Thyroid gland (tissue), 4 donors: ENCODE measurements around the gene SUSD4.

Source experiments
- CTCF ChIP-seq, 6 experiments: fragments of 200-600 bp in 3 of 6; fragments of 450-650 bp in 3 of 6; sonication (generic) in 3 of 6; IDR thresholded peaks; one replicate each; pipeline ENCODE4 v1.5.1; 2016 to 2019; ENCODE audit warnings: antibody characterized with exemption in 6 of 6, mild to moderate bottlenecking in 2 of 6, inconsistent platforms in 1 of 6, moderate library complexity in 1 of 6
- POLR2A ChIP-seq, 2 donors: fragments of 450-650 bp; IDR thresholded peaks; one replicate each; pipeline ENCODE4 v1.6.1; 2017; ENCODE audit warnings: antibody characterized with exemption in 2 of 2, mild to moderate bottlenecking in 2 of 2, moderate library complexity in 1 of 2

DNA sequence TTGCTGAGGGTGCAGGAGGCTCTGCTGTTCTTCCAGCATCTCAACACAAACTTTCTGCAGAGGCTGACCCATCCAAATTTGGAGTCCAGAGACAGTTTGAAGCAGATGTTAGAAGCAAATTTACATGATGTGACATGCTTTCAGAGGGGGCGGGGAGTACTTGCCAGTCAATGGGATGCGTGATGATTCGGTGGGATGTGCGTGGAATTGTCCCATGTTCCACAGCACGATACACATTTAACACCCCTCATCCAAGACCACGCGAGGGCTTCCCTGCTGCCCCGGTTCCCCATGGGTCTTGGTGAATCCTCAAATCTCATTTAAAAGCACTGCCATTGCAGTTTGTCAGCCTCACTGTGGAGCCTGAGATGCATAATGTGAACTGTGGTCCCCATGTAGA, 142.3 kb downstream of the SUSD4 start:
- TF ChIP-seq CTCF (IDR thresholded peaks at IDR 0.05) (no peak), POLR2A (IDR thresholded peaks at IDR 0.05) (no peak)
